GM18498 (cell line): ENCODE data around the gene STX16.

Experiments used
- ATAC-seq: cut with Tn5 transposase; IDR thresholded peaks from one replicate; pipeline ENCODE4 v1.9.1; 2021; ENCODE audit warnings: mild to moderate bottlenecking, moderate library complexity; ENCODE audit not compliant: unreplicated experiment

STX16 gene

GRCh38 chr20:58651946-58652605, 993 bp downstream of the STX16 start:
- peak; percentile 43 for ATAC-seq

DNA sequence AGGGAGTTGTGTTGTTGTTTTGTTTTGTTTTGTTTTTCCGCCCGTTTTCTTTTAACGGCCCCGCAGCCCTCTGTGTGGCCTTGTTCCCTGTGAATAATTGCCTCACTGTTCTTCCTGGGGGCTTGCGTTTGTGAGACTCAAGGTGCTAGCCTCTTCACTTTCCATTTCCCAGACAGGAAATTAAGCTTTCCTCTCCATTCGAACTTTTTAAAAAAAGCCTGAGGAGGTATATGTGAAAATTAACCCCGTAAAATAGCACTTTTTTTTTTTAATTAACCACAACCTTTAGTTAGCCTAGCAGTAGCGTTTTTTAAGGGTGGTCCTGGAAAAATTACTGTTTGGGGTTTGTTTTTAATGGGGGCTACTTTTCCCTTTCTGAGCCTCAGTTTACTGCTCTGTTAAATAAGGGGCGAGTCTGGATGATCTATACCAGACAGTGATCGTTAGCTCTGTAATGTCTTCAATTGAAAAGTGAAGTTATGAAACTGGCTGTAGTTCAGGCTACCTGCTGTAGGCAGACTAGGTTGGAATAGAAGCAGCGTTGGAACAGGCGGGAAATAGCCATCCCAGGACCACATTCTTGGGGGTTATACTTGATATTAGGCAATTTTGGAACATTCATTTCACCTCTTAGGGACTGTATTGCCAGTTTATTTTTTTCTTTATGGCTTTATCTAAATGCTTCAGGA, 1.7 kb downstream of the STX16 start:
- ATAC-seq, result peak; percentile 8

- no peak for ATAC-seq
Observed at GRCh38 chr20:58654337-58654736, 3.3 kb downstream of the STX16 start.

DNA sequence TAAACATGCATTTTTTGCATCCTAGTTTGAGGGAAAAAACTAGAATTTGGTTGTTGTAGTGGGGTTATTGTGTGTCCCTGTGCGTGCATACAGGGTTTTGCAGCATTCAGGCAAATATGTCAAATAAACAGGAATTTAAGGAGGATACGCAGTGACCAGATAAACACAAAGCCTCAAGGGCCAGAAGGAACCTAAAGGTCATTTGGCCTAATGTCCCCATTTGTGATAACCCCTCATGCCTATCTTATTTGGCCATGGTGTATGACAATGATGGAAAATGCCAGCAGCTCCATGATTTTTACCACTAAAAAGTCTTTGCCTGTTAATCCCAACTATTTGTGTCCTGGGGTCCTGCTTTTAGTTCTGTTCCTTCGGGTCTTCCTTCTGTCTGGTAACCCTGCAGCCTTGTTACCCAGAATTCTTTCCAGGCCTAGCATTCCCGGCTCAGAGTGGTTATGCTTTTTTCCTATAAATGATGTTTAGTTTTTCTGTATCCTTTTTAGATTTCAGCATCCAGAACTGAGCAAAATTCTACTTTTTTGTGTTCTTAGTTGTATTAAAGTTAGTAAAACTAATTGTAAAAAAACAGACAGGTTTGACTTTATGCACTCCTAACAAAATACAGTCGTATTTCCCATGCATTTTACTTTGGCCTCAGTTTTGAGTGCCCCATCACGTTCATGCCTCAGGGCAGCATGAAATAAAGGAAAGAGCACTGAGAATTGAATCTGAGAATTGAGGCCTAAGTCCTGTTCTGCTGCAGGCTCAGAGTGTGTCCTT, 4.4 kb downstream of the STX16 start:
- no peak for ATAC-seq

- ATAC-seq, result no peak
Observed at GRCh38 chr20:58656831-58657230, 5.7 kb downstream of the STX16 start.

- no peak for ATAC-seq
Observed at GRCh38 chr20:58657262-58657661, 6.2 kb downstream of the STX16 start.

GRCh38 chr20:58657986-58658385, 6.9 kb downstream of the STX16 start:
- no peak for ATAC-seq

GRCh38 chr20:58658760-58659159, 7.7 kb downstream of the STX16 start:
- ATAC-seq, result no peak

DNA sequence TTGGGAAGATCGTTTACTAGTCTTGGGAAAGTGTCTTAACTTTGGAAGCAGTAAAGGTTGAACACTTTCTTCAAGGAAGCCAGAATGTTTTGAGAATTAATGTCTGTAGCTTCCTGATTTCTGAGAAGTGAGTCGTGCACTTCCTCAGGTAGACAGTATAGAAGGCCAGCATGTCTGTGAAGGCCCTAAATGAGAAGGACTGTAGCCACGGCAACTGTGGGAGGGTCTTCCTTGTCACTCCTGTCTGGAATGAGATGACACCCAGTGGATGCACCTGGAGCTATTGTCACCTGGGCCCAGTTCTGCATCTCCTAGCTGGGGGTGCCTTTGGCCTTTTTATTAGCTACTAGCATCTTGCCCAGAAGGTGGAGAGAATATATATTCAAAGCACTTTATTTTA, 8.8 kb downstream of the STX16 start:
- no peak for ATAC-seq

DNA sequence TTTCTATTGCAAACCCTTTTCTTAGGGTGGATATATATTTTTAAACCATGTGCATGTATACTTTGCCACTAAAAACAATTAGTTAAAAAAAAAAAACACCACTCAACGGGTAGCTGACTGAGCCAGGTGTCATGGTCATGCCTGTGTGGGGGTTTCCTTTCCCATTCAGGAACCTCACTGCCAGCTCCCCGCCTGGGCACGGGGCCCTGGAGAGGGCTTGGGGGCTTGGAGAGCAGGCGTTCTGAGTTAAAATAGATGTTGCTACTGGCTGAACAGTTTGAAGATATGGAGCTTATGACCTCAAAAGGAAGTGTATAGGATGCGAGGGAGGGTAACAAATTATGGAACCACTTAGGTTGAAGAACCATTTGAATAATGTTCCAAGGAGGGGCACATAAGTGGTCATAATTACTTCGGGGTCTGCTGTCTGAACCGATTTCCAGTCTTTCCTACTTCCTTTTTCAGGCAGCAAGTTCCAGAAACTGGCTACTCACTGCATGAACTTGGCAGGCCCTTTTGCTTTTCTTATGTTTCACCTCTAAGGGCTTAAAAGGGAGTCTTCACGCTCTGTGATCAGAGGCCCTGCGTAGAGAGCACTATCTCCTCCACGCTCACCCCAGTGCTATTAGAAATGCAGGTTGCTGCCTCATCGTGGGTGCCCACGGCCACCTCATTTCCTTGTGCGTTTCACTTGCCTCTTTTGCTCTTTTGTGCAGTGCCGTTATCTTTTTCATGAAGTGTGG, 9.9 kb downstream of the STX16 start:
- no peak for ATAC-seq

DNA sequence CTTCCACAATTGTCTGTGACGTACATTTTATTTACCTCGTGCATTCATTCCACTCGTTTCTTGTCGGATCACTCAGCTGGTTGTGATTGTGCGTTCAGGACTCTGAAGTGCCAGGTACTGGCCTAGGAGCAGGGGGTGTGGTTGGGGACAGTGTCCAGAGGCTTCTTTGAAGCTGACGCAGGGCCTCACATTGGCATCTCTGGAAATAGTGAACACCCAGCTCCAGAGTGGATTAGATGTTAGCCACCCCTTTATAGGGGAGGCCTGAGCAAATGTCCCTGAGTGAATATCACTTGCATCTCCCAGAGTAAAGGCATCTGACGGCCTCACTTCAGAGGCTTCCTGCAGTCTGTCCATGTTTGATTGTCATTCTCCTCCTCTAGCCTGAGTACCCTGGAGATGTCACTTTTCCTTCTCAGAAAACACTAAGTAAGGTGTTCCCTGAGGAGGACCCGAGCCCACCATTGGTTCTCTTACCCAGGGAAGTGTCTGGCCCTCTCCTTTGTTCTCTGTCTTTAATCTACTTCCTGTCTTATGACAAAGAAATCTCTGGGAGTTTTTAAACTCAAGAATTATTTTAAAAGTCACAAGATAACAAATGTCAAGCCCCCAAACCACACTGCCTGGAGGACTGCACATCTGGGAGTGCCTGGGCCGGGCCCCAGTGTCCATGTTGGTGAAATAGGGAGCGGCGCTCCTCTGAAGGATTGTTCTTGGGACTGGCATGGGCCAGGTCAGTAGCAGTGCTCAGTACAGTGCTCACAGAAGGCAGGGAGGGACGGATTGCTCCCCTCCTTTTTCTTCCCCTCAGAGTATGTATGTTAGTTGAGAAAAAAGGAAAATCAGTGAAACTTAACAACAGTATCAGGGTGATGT, 10.8 kb downstream of the STX16 start:
- no peak for ATAC-seq

DNA sequence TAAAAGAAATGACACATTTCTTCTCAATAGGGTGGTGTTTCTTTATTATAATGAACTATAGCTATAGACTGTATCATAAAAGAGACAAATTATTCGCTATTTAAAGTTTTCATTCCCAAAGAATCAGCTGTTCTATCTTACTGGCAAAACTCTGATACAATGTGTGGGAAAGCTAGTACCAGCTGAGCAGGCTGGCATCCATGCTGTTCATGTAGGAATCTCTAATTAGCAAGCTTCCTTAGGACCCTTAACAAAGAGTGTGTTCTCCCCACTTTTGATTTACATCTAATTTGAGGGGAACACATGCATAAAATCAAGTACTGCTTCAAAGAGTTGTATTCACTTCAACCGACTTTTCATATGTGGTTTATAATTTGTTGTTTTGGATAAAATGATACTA, 13.2 kb downstream of the STX16 start:
- no peak for ATAC-seq

- no peak for ATAC-seq
Observed at GRCh38 chr20:58664883-58665282, 13.8 kb downstream of the STX16 start.

DNA sequence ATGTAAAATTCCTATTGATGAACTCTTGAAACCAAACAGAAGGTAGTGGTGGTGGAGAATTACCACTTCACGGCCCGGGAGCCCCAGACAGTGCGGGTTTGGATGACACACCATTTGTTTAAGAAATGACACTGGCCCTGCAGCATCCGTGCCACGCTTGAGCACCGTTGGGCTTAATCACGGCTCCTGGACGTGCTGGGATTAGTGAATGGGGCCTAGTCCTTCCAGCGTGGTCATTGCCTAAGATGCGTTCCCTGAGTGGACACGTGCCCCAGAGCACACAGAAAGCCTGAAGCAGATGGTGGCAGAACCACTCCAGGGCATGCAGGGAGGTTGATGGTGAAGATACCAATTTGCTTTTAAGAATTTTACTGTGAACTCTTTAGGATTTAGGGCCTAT, 14.5 kb downstream of the STX16 start:
- ATAC-seq, result no peak

- no peak for ATAC-seq
Observed at GRCh38 chr20:58666702-58667101, 15.6 kb downstream of the STX16 start.

DNA sequence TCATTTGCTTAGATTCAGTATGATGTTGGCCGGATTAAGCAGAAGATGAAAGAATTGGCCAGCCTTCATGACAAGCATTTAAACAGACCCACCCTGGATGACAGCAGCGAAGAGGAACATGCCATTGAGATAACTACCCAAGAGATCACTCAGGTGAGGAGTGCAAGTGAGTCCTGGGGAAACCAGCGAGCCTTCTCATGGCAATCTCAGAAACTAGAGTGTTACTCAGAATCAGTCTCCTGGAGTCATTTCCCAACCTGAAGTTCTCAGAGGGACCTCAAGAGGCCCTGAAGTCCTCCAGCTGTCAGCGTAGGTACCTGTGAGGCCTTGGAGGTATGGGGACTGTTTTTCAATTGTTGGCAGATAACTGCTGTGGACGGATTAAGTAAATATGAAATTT, 16.9 kb downstream of the STX16 start:
- ATAC-seq, result no peak

- no peak for ATAC-seq
Observed at GRCh38 chr20:58668901-58669286, 17.8 kb downstream of the STX16 start.

DNA sequence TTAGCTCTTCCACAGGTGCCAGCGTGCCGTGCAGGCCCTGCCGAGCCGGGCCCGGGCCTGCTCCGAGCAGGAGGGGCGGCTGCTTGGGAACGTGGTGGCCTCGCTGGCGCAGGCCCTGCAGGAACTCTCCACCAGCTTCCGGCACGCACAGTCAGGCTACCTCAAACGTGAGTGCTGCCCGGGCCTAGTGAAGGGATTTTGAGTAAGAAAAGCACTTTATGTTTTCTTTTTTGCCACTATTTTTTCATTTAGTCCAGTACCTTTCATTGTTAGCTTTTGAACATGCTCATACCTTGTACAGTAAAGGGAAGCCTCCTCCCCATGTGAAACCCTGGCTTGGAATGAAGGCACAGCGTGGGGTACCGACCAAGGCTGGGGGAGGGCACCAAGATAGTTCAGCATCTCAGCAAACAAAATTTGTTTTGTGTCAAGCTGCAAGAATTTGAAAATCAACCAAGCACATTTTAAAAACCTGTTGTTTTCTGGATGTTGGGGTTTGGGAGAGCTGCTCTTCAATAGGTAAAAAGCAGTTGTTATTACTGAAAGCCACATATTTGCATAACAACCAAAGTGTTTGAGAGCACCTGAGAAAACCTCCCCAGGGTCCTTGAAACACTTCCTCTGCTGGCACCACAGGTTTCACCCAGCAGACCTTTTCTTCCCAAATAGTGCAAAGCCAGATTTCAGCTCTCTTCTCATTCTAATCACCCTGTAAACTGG, 18.4 kb downstream of the STX16 start:
- ATAC-seq, result peak; percentile 82

DNA sequence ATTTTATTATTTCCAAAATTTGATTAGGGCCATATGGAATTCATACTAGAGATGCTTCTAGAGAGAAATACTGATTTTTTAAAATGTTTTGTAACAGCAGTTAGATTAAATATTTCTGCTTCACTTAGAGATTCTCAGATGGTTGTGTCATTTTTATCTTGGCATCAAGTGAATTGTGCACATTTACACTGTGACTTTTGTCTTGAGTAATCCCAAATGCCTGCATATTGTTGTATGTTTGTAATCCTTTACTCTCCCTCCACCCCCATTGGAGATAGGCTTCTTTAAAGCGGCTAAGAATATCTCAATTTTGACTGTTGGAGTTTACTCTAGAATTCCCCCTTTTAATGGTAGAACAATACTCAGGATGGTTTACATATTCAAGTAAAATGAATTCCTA, 19.0 kb downstream of the STX16 start:
- no peak for ATAC-seq

DNA sequence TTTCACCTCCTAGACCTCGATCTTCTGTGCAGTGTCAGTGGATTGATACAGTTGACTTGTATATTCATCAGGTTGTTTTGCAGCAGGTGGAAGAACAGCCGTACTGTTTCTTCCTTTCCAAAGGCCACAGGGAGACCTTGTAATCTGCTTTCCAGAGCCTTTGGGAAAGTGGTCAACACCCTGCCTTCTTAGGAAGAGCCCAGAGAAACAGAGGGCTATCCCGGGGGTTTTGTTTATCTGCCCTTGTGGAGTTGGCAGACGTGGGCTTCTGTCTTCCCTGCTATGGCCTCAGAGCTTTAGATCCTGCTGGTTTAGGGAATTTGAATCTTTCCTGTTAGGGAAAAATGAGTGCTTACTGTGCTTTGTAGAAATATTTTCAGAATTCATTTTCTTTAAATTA, 19.6 kb downstream of the STX16 start:
- ATAC-seq, result no peak
